GM12878 (cell line): ENCODE results near the gene CCNL1. TPM values are rescaled to one million over a fixed set of nuclear protein-coding genes. Genes with fewer than 3 reads are reported as not detected.

Experiments used
- ATAC-seq: fragments of 200-7000 bp; cut with Tn5 transposase; 3 replicates; pipeline ENCODE4 v1.9.1; 2020; ENCODE audit warnings: mild to moderate bottlenecking, moderate library complexity
- BruUV-seq: library from RNA; stranded (reverse); fragments of 400-500 nt; replicated peaks from 2 replicates; lab custom pipeline; 2021; lab: Mats Ljungman, UMichigan
- CTCF ChIA-PET: fragments of 300-600 bp; sonication (Branson Sonifier 250); formaldehyde crosslinking; extraction: SDS; loops from one replicate; lab custom pipeline; 2021; ENCODE audit warnings: inconsistent platforms; lab: Yijun Ruan, JAX
- POLR2A ChIA-PET: fragments of 350-600 bp; formaldehyde crosslinking; extraction: SDS; loops from one replicate; lab custom pipeline; 2021; ENCODE audit warnings: inconsistent platforms; lab: Charles Lee
- RAD21 ChIA-PET: fragments of 300-600 bp; sonication (Branson Sonifier 250); formaldehyde crosslinking; loops from one replicate; lab custom pipeline; 2023; ENCODE audit warnings: antibody characterized with exemption; ENCODE audit not compliant: unreplicated experiment; lab: Charles Lee
- SMC1A ChIA-PET: fragments of 300-600 bp; sonication (Branson Sonifier 250); formaldehyde crosslinking; loops from one replicate; lab custom pipeline; 2023; ENCODE audit not compliant: unreplicated experiment, uncharacterized antibody; lab: Charles Lee
- DNase-seq: peaks from one replicate; pipeline ENCODE4 v3.0.0-alpha.2; 2011; ENCODE audit warnings: low read depth, low spot score
- FAIRE-seq: peaks from 3 replicates; lab custom pipeline; 2011; peaks lifted over from hg19 to GRCh38; lab: Jason Lieb, UNC
- H2AFZ ChIP-seq: 2 replicates; pipeline ENCODE4 v1.6.0; 2011; ENCODE audit warnings: low read depth, low read length, control low read depth; ENCODE audit not compliant: control insufficient read depth
- H3K27ac ChIP-seq: 2 replicates; pipeline ENCODE4 v1.5.1; 2011; ENCODE audit warnings: control low read depth; ENCODE audit not compliant: control insufficient read depth, insufficient read depth
- H3K27me3 ChIP-seq, 2 experiments: replicated peaks in 1 of 2; 2 replicates each; pipeline versions ENCODE4 v1.6.0 to v1.6.1; 2011; ENCODE audit warnings: low read length in 1 of 2; ENCODE audit not compliant: control insufficient read depth in 2 of 2, insufficient read depth in 2 of 2
- H3K36me3 ChIP-seq, 2 experiments: 2 replicates each; pipeline ENCODE4 v1.5.1; 2011; ENCODE audit warnings: low read length in 1 of 2; ENCODE audit not compliant: control insufficient read depth in 2 of 2, insufficient read depth in 2 of 2
- H3K4me1 ChIP-seq: 2 replicates; pipeline ENCODE4 v1.6.1; 2011; ENCODE audit warnings: mild to moderate bottlenecking, low read length, moderate library complexity, mixed read lengths; ENCODE audit not compliant: control insufficient read depth, insufficient read depth
- H3K4me2 ChIP-seq: 2 replicates; pipeline ENCODE4 v1.6.0; 2011; ENCODE audit warnings: control low read depth; ENCODE audit not compliant: control insufficient read depth, insufficient read depth
- H3K4me3 ChIP-seq: fragments of 200-600 bp; sonication (generic); 2 replicates; pipeline ENCODE4 v1.5.1; 2016
- H3K79me2 ChIP-seq: 2 replicates; pipeline ENCODE4 v1.6.0; 2011; ENCODE audit warnings: low read length; ENCODE audit not compliant: control insufficient read depth, insufficient read depth
- H3K9ac ChIP-seq: 2 replicates; pipeline ENCODE4 v1.8.0; 2011; ENCODE audit warnings: low read length, control low read depth, mixed read lengths; ENCODE audit not compliant: control insufficient read depth, insufficient read depth
- H3K9me3 ChIP-seq: replicated peaks from 3 replicates; pipeline ENCODE4 v1.5.1; 2011; ENCODE audit warnings: mild to moderate bottlenecking, low read length; ENCODE audit not compliant: control insufficient read depth, insufficient read depth
- H4K20me1 ChIP-seq: 2 replicates; pipeline ENCODE4 v1.6.0; 2011; ENCODE audit not compliant: control insufficient read depth, insufficient read depth
- BCL11A ChIP-seq: IDR thresholded peaks from 2 replicates; pipeline ENCODE4 v1.6.1; 2011; ENCODE audit warnings: low read depth, low read length
- EGR1 ChIP-seq, 2 experiments: IDR thresholded peaks; 1 replicate in 1 of 2; 2 replicates in 1 of 2; pipeline ENCODE4 v1.6.1; 2011 to 2012; ENCODE audit warnings: low read depth in 2 of 2, low read length in 2 of 2, borderline replicate concordance in 1 of 2, mild to moderate bottlenecking in 1 of 2, moderate library complexity in 1 of 2
- EZH2 ChIP-seq: IDR thresholded peaks from 2 replicates; pipeline ENCODE4 v1.6.1; 2012; ENCODE audit warnings: low read depth, mild to moderate bottlenecking, control low read depth, inconsistent platforms, low read length, borderline replicate concordance; ENCODE audit not compliant: control insufficient read depth
- FOS ChIP-seq: IDR thresholded peaks from 3 replicates; pipeline ENCODE4 v1.6.1; 2011; ENCODE audit warnings: borderline replicate concordance; ENCODE audit not compliant: insufficient read length; ENCODE audit errors: extremely low read depth
- HDGF ChIP-seq: fragments of 450-650 bp; IDR thresholded peaks from 2 replicates; pipeline ENCODE4 v1.6.1; 2016; ENCODE audit warnings: antibody characterized with exemption
- MLLT1 ChIP-seq: fragments of 450-650 bp; IDR thresholded peaks from 2 replicates; pipeline ENCODE4 v1.6.1; 2016; ENCODE audit warnings: mild to moderate bottlenecking
- MTA3 ChIP-seq: IDR thresholded peaks from 2 replicates; pipeline ENCODE4 v1.6.1; 2012; ENCODE audit warnings: low read length, inconsistent platforms, borderline replicate concordance
- NFYA ChIP-seq: IDR thresholded peaks from 2 replicates; pipeline ENCODE4 v1.6.1; 2011; ENCODE audit warnings: low read depth, mild to moderate bottlenecking, low read length, improper control_type of control experiment, borderline replicate concordance
- PAX8 ChIP-seq: fragments of 450-650 bp; IDR thresholded peaks from 2 replicates; pipeline ENCODE4 v1.6.1; 2017; ENCODE audit warnings: mild to moderate bottlenecking, moderate library complexity
- SIN3A ChIP-seq: IDR thresholded peaks from 2 replicates; pipeline ENCODE4 v1.6.1; 2012; ENCODE audit warnings: low read depth, low read length, improper control_type of control experiment
- SKIL ChIP-seq: fragments of 450-650 bp; IDR thresholded peaks from 2 replicates; pipeline ENCODE4 v1.6.1; 2017; ENCODE audit warnings: mild to moderate bottlenecking, low read depth, inconsistent platforms; ENCODE audit not compliant: poor library complexity, severe bottlenecking
- STAT3 ChIP-seq: IDR thresholded peaks from 2 replicates; pipeline ENCODE4 v1.6.1; 2011; ENCODE audit warnings: low read depth, low read length, improper control_type of control experiment
- TCF3 ChIP-seq: IDR thresholded peaks from 2 replicates; pipeline ENCODE4 v1.6.1; 2012; ENCODE audit warnings: low read depth, mild to moderate bottlenecking, low read length, borderline replicate concordance; ENCODE audit not compliant: insufficient read depth
- USF1 ChIP-seq: IDR thresholded peaks from 2 replicates; pipeline ENCODE4 v1.6.1; 2011; ENCODE audit warnings: borderline replicate concordance, low read depth, mild to moderate bottlenecking, moderate library complexity, mixed read lengths, low read length; ENCODE audit not compliant: insufficient read depth; ENCODE audit errors: extremely low read length
- YY1 ChIP-seq: IDR thresholded peaks from 2 replicates; pipeline ENCODE4 v1.6.1; 2011; ENCODE audit warnings: low read depth, mild to moderate bottlenecking, low read length
- WGBS: methylation state at CpG from one replicate; pipeline ENCODE4 v1.1.6; 2016; ENCODE audit warnings: low lambda C conversion rate; ENCODE audit not compliant: insufficient replicate concordance, insufficient coverage; ENCODE audit errors: missing lambda C conversion rate; 5-methylcytosine and 5-hydroxymethylcytosine counted together
- in situ Hi-C: fragments of 300-500 bp; cut with MboI; formaldehyde crosslinking; loops from 9 replicates; pipeline ENCODE4 v1.14.3; 2018; ENCODE audit warnings: mixed read lengths
- intact Hi-C: fragments of 100-400 bp; cut with micrococcal nuclease; formaldehyde crosslinking; loops from one replicate; pipeline ENCODE4 v1.14.2; 2022; ENCODE audit not compliant: unreplicated experiment
- polyA plus RNA-seq, 11 experiments: library from polyadenylated mRNA; depleted of rRNA in 4 of 11; unstranded in 6 of 11; stranded (reverse) in 5 of 11; fragments of >200 nt; fragmentation: Nextera tagmentation in 4 of 11; fragmentation: Illumina TruSeq in 1 of 11; extraction: Ambion mirVana in 4 of 11; extraction: Trizol in 1 of 11; gene quantifications; 1 replicate in 1 of 11; 2 replicates in 10 of 11; pipeline versions ENCODE4 v1.2.1 to v1.2.3, GENCODE V29; 2011 to 2016; ENCODE audit warnings: inconsistent platforms in 2 of 11, missing spikeins in 2 of 11, low read depth in 1 of 11
- total RNA-seq, 4 experiments: library from RNA; depleted of rRNA in 3 of 4; stranded (reverse); fragments of >200 nt in 3 of 4; fragmentation: Illumina TruSeq in 1 of 4; extraction: Trizol in 1 of 4; gene quantifications; 2 replicates each; pipeline versions ENCODE4 v1.2.1 to v1.2.3, GENCODE V29; 2013 to 2021

Gene CCNL1
- total and polyA plus RNA-seq, 10 of the 15 experiments (the other 5 are each of a cell fraction or from before 2014, with no cell fraction given) = 22.2 to 174 (median 115) TPM

GRCh38 chr3:157160658-157161424, 894 bp upstream of the CCNL1 start (continued):
- TF ChIP-seq USF1 (no peak), SKIL (no peak)

GRCh38 chr3:157159037-157159761, 748 bp downstream of the CCNL1 start:
- DNase-seq = no peak
- BruUV-seq = no TSS peak
- peaks cover 11% of the 10 kb centered on the region; the same call in 1 of the 2 replicates for H3K4me1 ChIP-seq
- in situ Hi-C loops = no loop called here
- ChIA-PET CTCF (interaction anchor here (1.2 to 6.1 kb wide), 2 partner anchors 15 to 43 kb away, joined by 5 to 104 read pairs; no protein-coding TSS in a partner anchor), RAD21 (interaction anchor here (2.2 to 3.4 kb wide), 2 partner anchors 16 to 71 kb away, joined by 11 to 81 read pairs; no protein-coding TSS in a partner anchor), SMC1A (interaction anchor here (1.0 to 6.0 kb wide), 2 partner anchors 15 to 46 kb away, joined by 3 to 118 read pairs; no protein-coding TSS in a partner anchor), POLR2A (interaction anchor here (1.7 to 5.0 kb wide), 5 partner anchors 10 to 70 kb away, joined by 4 to 147 read pairs (median 15); no protein-coding TSS in a partner anchor)
- FAIRE-seq = no peak
- ATAC-seq = peak; percentile 75
- WGBS = 1% methylated on average over 34 of the region's 46 CpGs
- no peaks in the 10 kb centered on the region for H3K27me3 ChIP-seq
- peaks cover 2 to 35% of the 10 kb centered on the region in 2 experiments for H3K36me3 ChIP-seq
- H4K20me1 ChIP-seq = peaks cover 3% of the 10 kb centered on the region
- peak overlapping the region; percentile 81 for H3K4me2 ChIP-seq
- intact Hi-C loops = no loop called here
- H3K27ac ChIP-seq = peak overlapping the region; percentile 99
- peaks cover 70% of the 10 kb centered on the region for H3K79me2 ChIP-seq
- H3K9me3 ChIP-seq = no peaks in the 10 kb centered on the region
- peak overlapping the region; percentile 98 for H3K9ac ChIP-seq
- peak overlapping the region; percentile 72 for H3K4me3 ChIP-seq
- H2AFZ ChIP-seq = no peak overlapping the region; the same call in 1 of the 2 replicates
- TF ChIP-seq HDGF (peak; percentile 18; the same call in 1 of the 2 replicates), STAT3 (no peak), MLLT1 (peak; percentile 20; the same call in 1 of the 2 replicates), SIN3A (0 out of 2 replicates have a peak, but pooled peaks have one; percentile 50), EZH2 (no peak), EGR1 (IDR thresholded peaks at IDR 0.05; ENCODE audit: borderline replicate concordance in 1 of 2, low read depth in 2 of 2, low read length in 2 of 2) (no peak; a peak in 1 of 3 replicates), PAX8 (no peak), FOS (no peak), NFYA (no peak), MTA3 (no peak), TCF3 (0 out of 2 replicates have a peak, but pooled peaks have one; percentile 49), YY1 (peak; percentile 97), BCL11A (no peak)
